Suprapubic skin (tissue), 3 donors: Measurements from ENCODE around the gene ROBO1.

ENCODE experiments used
- POLR2AphosphoS5 ChIP-seq, 3 donors: sonication (generic); formaldehyde crosslinking; IDR thresholded peaks; one replicate each; pipeline ENCODE4 v1.6.1; 2017; ENCODE audit warnings: antibody characterized with exemption in 3 of 3
- TF ChIP-seq, protein P1 (sequence below), 2 donors: fragments of 200-600 bp in 1 of 2; fragments of 450-650 bp in 1 of 2; sonication (generic) in 1 of 2; IDR thresholded peaks; one replicate each; pipeline ENCODE4 v1.5.1; 2016 to 2019; ENCODE audit warnings: antibody characterized with exemption in 2 of 2, mild to moderate bottlenecking in 1 of 2, moderate library complexity in 1 of 2

DNA sequence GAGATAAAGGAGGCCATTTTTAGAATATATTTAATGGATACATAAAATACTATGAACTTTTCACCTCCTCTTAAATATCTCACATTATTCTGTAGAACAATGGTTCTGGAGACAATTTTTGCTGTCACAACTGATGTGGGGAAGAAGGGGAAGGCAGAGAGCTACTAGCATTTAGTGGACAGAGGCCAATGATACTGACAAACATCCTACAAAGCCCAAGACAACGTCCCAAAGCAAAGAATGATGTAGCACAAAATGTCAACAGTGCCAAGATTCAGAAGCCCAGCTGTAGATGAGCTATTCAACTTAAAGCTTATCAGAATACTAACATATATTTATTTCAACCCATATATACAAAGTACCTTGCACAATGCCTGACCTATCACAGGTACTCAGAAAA lies 1069.4 kb downstream of the ROBO1 start:
- TF ChIP-seq, protein P1, sequence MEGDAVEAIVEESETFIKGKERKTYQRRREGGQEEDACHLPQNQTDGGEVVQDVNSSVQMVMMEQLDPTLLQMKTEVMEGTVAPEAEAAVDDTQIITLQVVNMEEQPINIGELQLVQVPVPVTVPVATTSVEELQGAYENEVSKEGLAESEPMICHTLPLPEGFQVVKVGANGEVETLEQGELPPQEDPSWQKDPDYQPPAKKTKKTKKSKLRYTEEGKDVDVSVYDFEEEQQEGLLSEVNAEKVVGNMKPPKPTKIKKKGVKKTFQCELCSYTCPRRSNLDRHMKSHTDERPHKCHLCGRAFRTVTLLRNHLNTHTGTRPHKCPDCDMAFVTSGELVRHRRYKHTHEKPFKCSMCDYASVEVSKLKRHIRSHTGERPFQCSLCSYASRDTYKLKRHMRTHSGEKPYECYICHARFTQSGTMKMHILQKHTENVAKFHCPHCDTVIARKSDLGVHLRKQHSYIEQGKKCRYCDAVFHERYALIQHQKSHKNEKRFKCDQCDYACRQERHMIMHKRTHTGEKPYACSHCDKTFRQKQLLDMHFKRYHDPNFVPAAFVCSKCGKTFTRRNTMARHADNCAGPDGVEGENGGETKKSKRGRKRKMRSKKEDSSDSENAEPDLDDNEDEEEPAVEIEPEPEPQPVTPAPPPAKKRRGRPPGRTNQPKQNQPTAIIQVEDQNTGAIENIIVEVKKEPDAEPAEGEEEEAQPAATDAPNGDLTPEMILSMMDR (IDR thresholded peaks at IDR 0.05) = no peak
- TF ChIP-seq POLR2AphosphoS5 (IDR thresholded peaks at IDR 0.05) = no peak
